T-helper 2 cell treated with Interferon-gamma antibody and Interleukin-4, amounts not matched to agents 5 μg/mL and 100 μg/mL, for 36 hours (primary cell): ENCODE results near the gene KRT6A.

Experiments used
- DNase-seq: peaks from one replicate; pipeline ENCODE4 v3.0.0; 2021; ENCODE audit warnings: low spot score
- H3K27ac Mint-ChIP-seq: one replicate; pipeline ENCODE4 v1.8.0; 2021; ENCODE audit warnings: mild to moderate bottlenecking, mixed read lengths
- H3K27me3 Mint-ChIP-seq: one replicate; pipeline ENCODE4 v1.8.0; 2021; ENCODE audit warnings: low read depth, mixed read lengths
- H3K36me3 Mint-ChIP-seq: one replicate; pipeline ENCODE4 v1.8.0; 2021; ENCODE audit warnings: low read depth, mixed read lengths
- H3K4me1 Mint-ChIP-seq: one replicate; pipeline ENCODE4 v1.8.0; 2021; ENCODE audit warnings: low read depth, mixed read lengths
- H3K4me3 Mint-ChIP-seq: one replicate; pipeline ENCODE4 v1.8.0; 2022; ENCODE audit warnings: mild to moderate bottlenecking, moderate library complexity, mixed read lengths
- H3K9me3 Mint-ChIP-seq: one replicate; pipeline ENCODE4 v1.8.0; 2021; ENCODE audit warnings: mixed read lengths

KRT6A gene

GRCh38 chr12:52493172-52493571, at the start of gene KRT6A:
Gene KRT6A, minus strand, starts transcription at chr12:52493257. Its CDS starts 69 bp downstream, at chr12:52493188.
- H3K36me3 Mint-ChIP-seq = no peaks in the 10 kb centered on the region
- no peaks in the 10 kb centered on the region for H3K9me3 Mint-ChIP-seq
- H3K27ac Mint-ChIP-seq = no peak within 1 kb of the TSS
- no peak within 1 kb of the TSS for H3K4me3 Mint-ChIP-seq
- H3K27me3 Mint-ChIP-seq = peaks cover 10% of the 10 kb centered on the region
- H3K4me1 Mint-ChIP-seq = no peaks in the 10 kb centered on the region
- DNase-seq = no peak

- Mint-ChIP-seq H3K27ac (no peak overlapping the region), H3K4me3 (no peak overlapping the region), H3K36me3 (no peaks in the 10 kb centered on the region), H3K27me3 (peaks cover 4% of the 10 kb centered on the region), H3K4me1 (peaks cover 4% of the 10 kb centered on the region), H3K9me3 (no peaks in the 10 kb centered on the region)
- no peak for DNase-seq
Observed at GRCh38 chr12:52542157-52542556, 49.1 kb upstream of the KRT6A start.

GRCh38 chr12:52541709-52542108, 48.7 kb upstream of the KRT6A start:
- H3K27me3 Mint-ChIP-seq = peaks cover 4% of the 10 kb centered on the region
- H3K4me1 Mint-ChIP-seq = peaks cover 4% of the 10 kb centered on the region
- H3K4me3 Mint-ChIP-seq = no peak overlapping the region
- no peak for DNase-seq
- H3K27ac Mint-ChIP-seq = no peak overlapping the region
- H3K9me3 Mint-ChIP-seq = no peaks in the 10 kb centered on the region
- no peaks in the 10 kb centered on the region for H3K36me3 Mint-ChIP-seq

GRCh38 chr12:52540531-52540930, 47.5 kb upstream of the KRT6A start:
- DNase-seq = no peak
- Mint-ChIP-seq H3K27ac (no peak overlapping the region), H3K4me1 (peaks cover 4% of the 10 kb centered on the region), H3K4me3 (no peak overlapping the region), H3K36me3 (no peaks in the 10 kb centered on the region), H3K27me3 (peaks cover 4% of the 10 kb centered on the region), H3K9me3 (no peaks in the 10 kb centered on the region)

- Mint-ChIP-seq H3K4me1 (peaks cover 4% of the 10 kb centered on the region), H3K9me3 (no peaks in the 10 kb centered on the region), H3K27me3 (no peaks in the 10 kb centered on the region), H3K36me3 (no peaks in the 10 kb centered on the region), H3K27ac (no peak overlapping the region), H3K4me3 (no peak overlapping the region)
- no peak for DNase-seq
Observed at GRCh38 chr12:52539821-52540173, 46.7 kb upstream of the KRT6A start.

- peaks cover 4% of the 10 kb centered on the region for H3K4me1 Mint-ChIP-seq
- DNase-seq = no peak
- H3K27me3 Mint-ChIP-seq = no peaks in the 10 kb centered on the region
- H3K27ac Mint-ChIP-seq = no peak overlapping the region
- H3K36me3 Mint-ChIP-seq = no peaks in the 10 kb centered on the region
- H3K4me3 Mint-ChIP-seq = no peak overlapping the region
- H3K9me3 Mint-ChIP-seq = no peaks in the 10 kb centered on the region
Observed at GRCh38 chr12:52539083-52539820, 46.2 kb upstream of the KRT6A start.

GRCh38 chr12:52537101-52537500, 44.0 kb upstream of the KRT6A start:
- H3K36me3 Mint-ChIP-seq = no peaks in the 10 kb centered on the region
- no peaks in the 10 kb centered on the region for H3K9me3 Mint-ChIP-seq
- DNase-seq = no peak
- no peak overlapping the region for H3K4me3 Mint-ChIP-seq
- H3K27me3 Mint-ChIP-seq = no peaks in the 10 kb centered on the region
- H3K27ac Mint-ChIP-seq = no peak overlapping the region
- no peaks in the 10 kb centered on the region for H3K4me1 Mint-ChIP-seq

GRCh38 chr12:52535574-52535973, 42.5 kb upstream of the KRT6A start:
- Mint-ChIP-seq H3K27ac (no peak overlapping the region), H3K4me3 (no peak overlapping the region), H3K4me1 (no peaks in the 10 kb centered on the region), H3K9me3 (no peaks in the 10 kb centered on the region), H3K36me3 (no peaks in the 10 kb centered on the region), H3K27me3 (no peaks in the 10 kb centered on the region)
- no peak for DNase-seq

- Mint-ChIP-seq H3K4me1 (no peaks in the 10 kb centered on the region), H3K36me3 (no peaks in the 10 kb centered on the region), H3K27ac (no peak overlapping the region), H3K9me3 (no peaks in the 10 kb centered on the region), H3K27me3 (no peaks in the 10 kb centered on the region), H3K4me3 (no peak overlapping the region)
- DNase-seq = no peak
Observed at GRCh38 chr12:52534482-52534881, 41.4 kb upstream of the KRT6A start.

GRCh38 chr12:52533686-52534470, 40.8 kb upstream of the KRT6A start:
- no peaks in the 10 kb centered on the region for H3K36me3 Mint-ChIP-seq
- no peak for DNase-seq
- H3K9me3 Mint-ChIP-seq = no peaks in the 10 kb centered on the region
- no peaks in the 10 kb centered on the region for H3K27me3 Mint-ChIP-seq
- no peaks in the 10 kb centered on the region for H3K4me1 Mint-ChIP-seq
- no peak overlapping the region for H3K4me3 Mint-ChIP-seq
- H3K27ac Mint-ChIP-seq = no peak overlapping the region

GRCh38 chr12:52532636-52533035, 39.6 kb upstream of the KRT6A start:
- Mint-ChIP-seq H3K27me3 (no peaks in the 10 kb centered on the region), H3K9me3 (no peaks in the 10 kb centered on the region), H3K4me1 (no peaks in the 10 kb centered on the region), H3K36me3 (no peaks in the 10 kb centered on the region), H3K4me3 (no peak overlapping the region), H3K27ac (no peak overlapping the region)
- DNase-seq = no peak

- no peak for DNase-seq
- Mint-ChIP-seq H3K27ac (no peak overlapping the region), H3K9me3 (no peaks in the 10 kb centered on the region), H3K36me3 (no peaks in the 10 kb centered on the region), H3K4me3 (no peak overlapping the region), H3K4me1 (peaks cover under 1% of the 10 kb centered on the region), H3K27me3 (no peaks in the 10 kb centered on the region)
Observed at GRCh38 chr12:52531566-52532300, 38.7 kb upstream of the KRT6A start.

- no peak for DNase-seq
- Mint-ChIP-seq H3K27me3 (no peaks in the 10 kb centered on the region), H3K4me3 (no peak overlapping the region), H3K4me1 (peaks cover 4% of the 10 kb centered on the region), H3K9me3 (no peaks in the 10 kb centered on the region), H3K27ac (no peak overlapping the region), H3K36me3 (no peaks in the 10 kb centered on the region)
Observed at GRCh38 chr12:52530905-52531304, 37.8 kb upstream of the KRT6A start.

GRCh38 chr12:52530366-52530765, 37.3 kb upstream of the KRT6A start:
- no peak overlapping the region for H3K4me3 Mint-ChIP-seq
- H3K36me3 Mint-ChIP-seq = no peaks in the 10 kb centered on the region
- H3K27me3 Mint-ChIP-seq = no peaks in the 10 kb centered on the region
- H3K4me1 Mint-ChIP-seq = peaks cover 4% of the 10 kb centered on the region
- H3K9me3 Mint-ChIP-seq = no peaks in the 10 kb centered on the region
- H3K27ac Mint-ChIP-seq = no peak overlapping the region
- DNase-seq = no peak
